ENCODE results near the gene GNG7.

Gene GNG7

DNA sequence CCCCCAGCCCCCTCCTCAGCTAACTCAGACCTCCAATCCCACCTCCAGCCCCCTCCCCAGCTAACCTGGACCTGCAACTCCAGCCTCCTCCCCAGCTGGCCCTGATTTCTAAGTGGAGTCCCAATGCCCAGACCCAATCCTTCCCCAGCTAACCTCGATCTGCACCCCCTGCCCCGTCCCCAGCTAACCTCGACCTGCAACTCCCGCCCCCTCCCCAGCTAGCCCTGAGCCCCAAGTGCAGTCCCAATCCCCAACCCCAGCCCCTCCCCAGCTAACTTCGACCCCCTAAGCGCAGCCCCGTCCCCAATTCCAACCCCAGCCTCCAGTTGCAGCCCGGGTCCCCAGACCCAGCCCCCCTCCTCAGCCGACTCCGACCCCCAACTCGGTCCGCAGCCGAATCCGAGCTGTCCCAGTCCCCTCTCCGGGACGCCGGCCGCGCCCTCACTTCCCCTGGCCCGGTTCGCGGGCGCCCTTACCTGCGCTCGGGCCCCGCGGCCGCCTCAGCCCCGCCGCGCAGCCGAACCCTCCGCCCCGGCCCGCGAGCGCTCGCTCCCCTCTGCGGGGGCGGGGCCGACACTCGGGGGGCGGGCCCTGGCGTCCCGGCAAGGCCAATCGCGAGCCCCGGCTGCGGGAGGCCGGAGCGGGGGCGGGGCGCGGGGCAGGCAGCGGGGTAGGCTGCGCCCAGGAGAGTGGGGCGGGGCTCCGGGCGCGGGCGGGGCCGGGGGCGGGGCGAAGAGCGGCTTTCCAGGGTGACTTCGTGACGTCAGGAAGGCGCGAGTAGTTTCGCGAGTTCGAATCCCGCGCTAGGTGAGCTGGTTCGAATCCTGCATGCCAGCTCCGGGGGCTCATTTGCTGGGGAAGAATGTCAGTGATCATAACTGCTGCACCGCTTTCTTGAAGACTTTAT, at the start of gene GNG7:
Gene GNG7, minus strand, starts transcription at position 525 of the 907 bp plus-strand sequence. CDS start 182,006 bp downstream, outside the sequence.
- no peak for DNase-seq (ENCODE audit: low read depth, low spot score)

DNA sequence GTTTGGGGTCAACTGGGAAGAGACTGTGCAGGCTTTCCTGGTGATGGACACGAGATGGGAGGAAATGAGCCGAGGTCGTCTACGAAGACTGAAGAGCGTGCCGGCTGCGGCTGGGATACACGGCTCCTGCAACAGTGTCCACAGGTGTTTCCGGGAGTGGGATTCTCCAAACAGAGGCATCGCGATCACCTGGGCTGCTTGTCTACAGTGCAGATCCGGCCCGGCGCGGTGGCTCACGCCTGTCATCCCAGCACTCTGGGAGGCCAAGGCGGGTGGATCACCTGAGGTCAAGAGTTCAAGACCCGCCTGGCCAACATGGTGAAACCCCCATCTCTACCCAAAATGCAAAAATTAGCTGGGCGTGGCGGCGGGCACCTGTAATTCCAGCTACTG, 48.9 kb upstream of the GNG7 start:
- DNase-seq (ENCODE audit: low read depth, low spot score), result no peak

DNA sequence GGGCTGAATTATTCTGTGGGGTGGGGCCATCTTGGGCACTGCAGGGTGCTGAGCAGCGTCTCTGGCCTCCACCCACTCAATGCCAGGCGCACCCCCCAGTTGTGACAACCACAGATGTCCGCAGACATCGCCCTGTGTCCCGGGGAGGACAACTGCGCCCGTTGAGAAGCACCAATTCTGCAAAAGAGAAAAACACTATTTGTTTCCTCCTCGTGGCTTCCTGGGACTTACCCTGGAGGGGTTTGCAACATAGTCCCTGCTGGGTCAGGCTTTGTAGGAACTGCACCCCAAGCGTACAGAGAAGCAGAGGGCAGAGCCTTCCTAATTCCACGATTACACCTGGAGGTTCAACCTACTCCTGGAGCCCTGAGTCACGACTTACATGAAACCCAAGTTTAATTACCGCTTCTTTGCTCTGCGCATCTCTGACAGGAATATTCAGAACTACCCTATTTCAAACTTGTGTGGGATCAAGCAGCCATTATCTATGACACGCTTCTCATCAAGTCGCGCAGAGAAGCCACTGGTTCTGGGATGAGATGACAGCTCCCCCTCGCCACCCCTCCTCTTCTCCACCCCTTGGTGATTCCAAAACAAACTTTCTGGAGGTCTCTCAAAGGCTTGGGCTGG, 48.4 kb upstream of the GNG7 start:
- no peak for DNase-seq (ENCODE audit: low read depth, low spot score)

- DNase-seq (ENCODE audit: low read depth, low spot score), result no peak
Observed at GRCh38 chr19:2747349-2747748, 44.9 kb upstream of the GNG7 start.

DNA sequence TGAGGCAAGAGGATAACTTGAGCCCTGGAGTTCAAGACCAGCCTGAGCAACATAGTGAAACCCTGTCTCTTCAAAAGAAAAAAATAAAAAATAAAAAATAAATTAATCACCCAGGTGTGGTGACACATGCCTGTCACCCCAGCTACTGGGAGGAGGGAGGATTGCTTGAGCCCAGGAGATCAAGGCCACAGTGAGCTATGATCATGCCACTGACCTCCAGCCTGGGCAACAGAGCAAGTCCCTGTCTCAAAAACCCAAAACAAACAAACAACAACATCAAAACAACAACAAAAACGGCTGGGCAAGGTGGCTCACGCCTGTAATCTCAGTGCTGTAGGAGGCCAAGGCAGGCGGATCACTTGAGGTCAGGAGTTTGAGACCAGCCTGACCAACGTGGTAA, 41.6 kb upstream of the GNG7 start:
- no peak for DNase-seq (ENCODE audit: low read depth, low spot score)

DNA sequence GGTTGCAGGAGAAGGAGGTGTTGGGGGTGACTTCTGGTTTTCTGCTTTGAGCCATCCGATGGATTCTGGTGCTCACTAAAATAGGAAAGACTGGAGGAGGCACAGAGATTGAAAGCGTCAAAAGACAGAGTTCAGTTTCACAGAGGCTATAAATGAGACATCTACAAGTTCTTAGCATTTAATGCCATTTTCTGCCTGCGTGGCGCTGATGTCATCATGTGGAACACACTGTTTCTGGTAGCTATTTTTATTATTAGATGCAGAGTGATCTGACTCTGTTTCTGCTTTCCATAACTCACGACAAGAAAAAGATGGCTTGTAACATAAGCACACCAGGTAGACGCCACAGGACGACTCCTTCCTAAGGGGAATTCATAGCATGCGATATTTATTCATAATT, 40.6 kb upstream of the GNG7 start:
- no peak for DNase-seq (ENCODE audit: low read depth, low spot score)

DNA sequence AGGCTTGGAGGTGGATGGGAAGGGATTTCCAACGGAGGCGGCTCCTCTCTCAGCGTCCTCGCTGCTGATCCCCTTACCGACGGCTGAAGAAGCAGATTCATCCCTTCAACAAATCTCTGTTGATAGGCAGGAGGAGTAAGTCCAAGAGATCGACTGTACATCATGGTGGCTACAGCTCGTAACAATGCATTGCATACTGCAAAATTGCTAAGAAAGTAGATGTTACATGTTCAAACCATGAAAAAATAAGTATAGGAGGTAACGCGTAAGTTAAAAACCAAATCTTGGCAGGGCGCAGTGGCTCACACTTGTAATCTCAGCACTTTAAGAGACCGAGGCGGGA, 37.8 kb upstream of the GNG7 start:
- DNase-seq (ENCODE audit: low read depth, low spot score), result no peak

DNA sequence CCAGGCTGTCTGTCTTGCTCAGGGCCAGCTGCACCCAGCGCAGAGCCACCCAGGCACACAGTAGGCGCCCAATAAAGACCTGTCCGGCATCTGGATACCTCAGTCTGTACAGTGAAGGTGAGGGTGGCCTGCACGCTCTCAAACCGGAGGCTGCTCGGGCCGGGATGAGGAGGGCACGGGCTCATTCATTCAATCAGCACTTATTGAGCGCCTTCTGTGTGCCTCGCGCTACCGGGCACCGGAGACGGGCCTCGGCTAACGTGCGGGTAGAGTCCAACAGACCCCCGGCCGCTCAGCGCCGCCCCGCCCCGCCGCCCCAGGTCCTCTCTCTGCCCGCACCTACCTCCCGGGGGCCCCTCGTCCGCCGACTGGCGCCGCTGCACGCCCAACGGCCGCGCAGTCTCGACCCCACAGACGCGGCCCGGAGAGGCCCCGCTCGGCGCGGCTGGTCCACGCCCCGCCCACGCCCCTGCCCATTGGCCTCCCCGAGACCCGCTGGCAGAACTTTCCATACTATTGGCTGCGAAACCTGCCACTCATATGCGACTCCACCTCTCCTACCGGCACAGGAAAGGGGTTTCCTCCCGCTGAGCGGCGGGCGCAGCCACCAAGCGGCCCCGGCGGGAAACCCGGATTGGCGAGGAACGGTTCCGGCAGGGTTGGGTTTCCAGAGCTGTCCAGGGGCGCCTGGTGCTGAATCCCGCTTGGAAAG, 37.3 kb upstream of the GNG7 start, which contains the start of gene SLC39A3:
Gene SLC39A3, minus strand, starts transcription at position 416 of the 712 bp plus-strand sequence. CDS start 2,760 bp downstream, outside the sequence.
- DNase-seq (ENCODE audit: low read depth, low spot score), result peak; percentile 87

GRCh38 chr19:2736550-2737190, 34.2 kb upstream of the GNG7 start:
- no peak for DNase-seq (ENCODE audit: low read depth, low spot score)

- DNase-seq (ENCODE audit: low read depth, low spot score), result no peak
Observed at GRCh38 chr19:2735374-2735773, 32.9 kb upstream of the GNG7 start.

DNA sequence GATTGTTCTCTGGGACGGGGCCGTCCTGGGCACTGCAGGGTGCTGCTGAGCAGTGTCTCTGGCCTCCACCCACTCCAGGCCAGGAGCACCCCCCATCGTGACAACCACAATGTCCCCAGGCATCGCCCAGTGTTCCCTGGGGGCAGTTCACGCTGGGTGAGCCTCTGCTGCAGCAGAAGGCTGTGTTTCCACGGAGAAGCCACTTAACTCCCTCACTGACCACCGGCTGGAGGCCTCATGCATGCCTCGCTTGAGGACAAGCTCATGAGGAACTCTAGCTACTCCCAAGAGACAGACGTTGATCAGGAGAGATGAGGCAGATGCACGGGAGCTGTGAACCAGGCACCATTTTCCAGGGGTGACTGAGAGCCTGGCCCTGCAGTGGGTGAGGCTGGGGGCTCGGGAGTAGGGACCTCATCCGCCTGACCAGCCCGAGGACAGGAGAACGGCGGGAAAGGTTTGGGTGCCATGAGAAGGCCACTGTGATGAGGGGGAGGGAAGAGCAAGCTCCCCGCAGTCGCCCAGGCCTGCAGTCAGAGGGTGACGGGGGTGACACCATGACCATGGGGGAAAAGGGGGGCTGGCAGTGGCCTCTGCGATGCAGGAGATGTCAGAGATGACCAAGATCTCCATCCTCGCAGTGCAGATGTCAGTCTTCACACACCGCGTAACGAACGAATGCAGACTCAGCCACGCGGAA, 32.2 kb upstream of the GNG7 start:
- DNase-seq (ENCODE audit: low read depth, low spot score), result no peak

DNA sequence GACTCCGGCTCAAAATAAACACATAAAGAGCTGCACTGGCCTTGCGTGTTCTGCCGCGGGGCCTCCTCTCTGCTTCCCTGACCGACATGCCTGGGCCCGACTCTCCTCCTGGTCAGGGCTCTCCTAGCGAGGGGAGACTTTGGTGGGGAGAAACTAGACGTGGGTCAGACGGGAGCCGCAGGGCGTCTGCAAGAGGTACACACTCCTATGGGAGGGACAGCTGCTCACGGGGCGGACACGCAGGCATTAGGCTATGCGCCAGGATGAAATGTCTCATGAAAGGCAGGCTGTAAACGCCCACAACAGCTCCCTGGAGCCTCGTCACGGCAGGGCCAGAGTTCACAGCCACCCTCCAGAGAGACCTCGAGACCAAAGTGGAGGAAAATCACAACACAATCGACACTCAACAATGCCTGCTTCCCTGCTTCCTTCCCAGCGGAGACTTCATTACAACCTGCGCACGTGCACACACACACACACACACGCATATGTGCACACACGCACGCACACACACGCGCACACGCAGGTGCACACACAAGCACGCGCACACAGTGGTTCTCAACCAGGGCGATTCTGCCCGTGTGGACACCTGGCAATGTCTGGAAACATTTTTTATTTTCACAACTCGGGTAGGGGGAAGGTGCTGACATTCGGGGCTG, 31.6 kb upstream of the GNG7 start:
- no peak for DNase-seq (ENCODE audit: low read depth, low spot score)

- DNase-seq (ENCODE audit: low read depth, low spot score), result no peak
Observed at GRCh38 chr19:2732883-2733282, 30.4 kb upstream of the GNG7 start.

DNA sequence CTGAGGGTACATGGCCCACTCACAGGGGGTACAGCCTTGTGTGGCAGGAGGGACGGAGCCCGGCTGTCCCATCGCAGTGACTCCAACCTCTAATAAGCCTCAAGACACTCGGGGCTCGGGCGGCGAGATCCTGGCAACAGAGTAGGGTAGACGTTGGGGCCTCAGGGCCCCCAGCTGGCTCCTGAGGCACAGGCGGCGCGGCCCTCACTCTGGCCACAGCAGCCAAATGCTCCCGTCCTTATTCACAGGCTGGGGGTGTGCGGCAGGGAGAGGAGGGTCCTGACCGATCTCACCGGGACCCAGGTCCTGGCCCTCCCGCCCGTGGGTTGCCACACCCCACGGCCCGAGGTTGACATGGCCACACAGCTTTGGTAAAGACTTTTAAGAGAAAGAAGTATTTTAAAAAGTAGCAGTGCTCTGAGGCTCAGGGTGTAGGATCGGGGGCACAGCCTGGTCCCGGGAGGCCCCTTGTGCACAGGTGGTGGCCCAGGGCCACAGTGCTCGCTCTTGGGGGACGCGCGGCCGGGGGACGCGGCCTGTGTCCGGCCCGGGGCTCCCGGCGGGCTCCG, 29.7 kb upstream of the GNG7 start:
- no peak for DNase-seq (ENCODE audit: low read depth, low spot score)

GRCh38 chr19:2731181-2731995, 28.9 kb upstream of the GNG7 start:
- DNase-seq (ENCODE audit: low read depth, low spot score), result no peak

GRCh38 chr19:2729943-2730818, 27.7 kb upstream of the GNG7 start:
- DNase-seq (ENCODE audit: low read depth, low spot score), result no peak

DNA sequence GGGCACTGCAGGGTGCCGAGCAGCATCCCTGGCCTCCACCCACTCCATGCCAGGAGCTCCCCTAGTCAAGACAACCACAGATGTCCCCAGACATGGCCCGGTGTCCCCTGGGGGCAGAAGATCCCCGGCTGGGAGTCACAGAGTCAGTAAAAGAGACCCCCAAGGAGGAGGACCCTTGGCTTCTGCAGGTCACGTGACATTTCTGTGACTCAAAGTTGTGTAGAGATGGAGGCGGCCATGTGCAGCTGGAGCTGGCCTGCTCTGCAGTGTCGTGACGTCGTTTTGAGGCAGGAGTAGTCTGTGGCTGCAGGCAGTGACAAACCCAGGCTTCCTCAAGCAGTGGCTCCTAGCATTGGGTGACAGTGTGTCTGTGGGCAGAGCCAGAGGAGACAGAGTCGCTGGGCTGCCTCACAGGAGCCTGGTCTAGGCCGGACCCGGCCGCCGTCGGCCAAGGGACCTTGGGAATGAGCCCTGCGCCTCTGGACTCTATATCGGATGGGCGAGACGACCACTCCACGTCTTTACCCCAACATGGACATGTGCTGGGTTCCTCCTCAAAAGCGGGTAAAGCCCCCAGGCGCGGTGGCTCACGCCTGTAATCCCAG, 26.4 kb upstream of the GNG7 start:
- DNase-seq (ENCODE audit: low read depth, low spot score), result no peak

DNA sequence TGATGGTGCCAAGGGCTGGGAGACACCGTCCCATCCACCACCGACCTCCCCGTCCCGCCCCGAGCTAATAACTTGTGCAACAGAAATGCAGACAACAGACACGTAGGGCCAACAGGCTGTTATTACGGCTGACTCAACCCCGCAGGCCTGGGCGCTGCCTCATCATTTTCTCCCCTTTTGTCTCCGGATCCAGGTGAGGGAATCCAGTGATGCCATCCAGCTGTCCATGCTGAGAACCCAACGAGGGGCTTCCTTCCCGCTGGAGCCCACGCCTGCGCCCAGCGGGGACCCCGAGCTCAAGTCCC, 25.1 kb upstream of the GNG7 start:
- no peak for DNase-seq (ENCODE audit: low read depth, low spot score)

All from brain pericyte (primary cell).